Stimulated activated CD8-positive, alpha-beta memory T cell treated with anti-CD3 and anti-CD28 coated beads, Interleukin-7, amount 100 ng/mL, for 48 hours (primary cell): ENCODE measurements around the gene GSN.

Experiments used
- DNase-seq, 2 donors: peaks; one replicate each; pipeline ENCODE4 v3.0.0-alpha.2; 2020; ENCODE audit warnings: low read depth in 1 of 2; ENCODE audit errors: extremely low read depth in 1 of 2

GSN gene

GRCh38 chr9:121267689-121268597, at the start of gene GSN:
TSS of gene GSN (plus strand) at chr9:121268162. CDS start at chr9:121301972, 33,810 bp downstream.
- DNase-seq: peak in 1 of 2 donors; percentile 23

GRCh38 chr9:121218357-121219027, 49.5 kb upstream of the GSN start:
- DNase-seq: no peak

- DNase-seq: no peak
Measured at GRCh38 chr9:121219530-121219929, 48.4 kb upstream of the GSN start.

- no peak for DNase-seq
Measured at GRCh38 chr9:121220996-121221663, 46.8 kb upstream of the GSN start.

- no peak for DNase-seq
Measured at GRCh38 chr9:121221664-121222055, 46.3 kb upstream of the GSN start.

- DNase-seq: no peak
Measured at GRCh38 chr9:121222524-121223171, 45.3 kb upstream of the GSN start.

- no peak for DNase-seq
Measured at GRCh38 chr9:121225240-121225639, 42.7 kb upstream of the GSN start.

GRCh38 chr9:121226175-121226574, 41.8 kb upstream of the GSN start:
- DNase-seq: no peak

- DNase-seq: no peak
Measured at GRCh38 chr9:121227862-121228261, 40.1 kb upstream of the GSN start.

- DNase-seq: no peak
Measured at GRCh38 chr9:121230256-121230655, 37.7 kb upstream of the GSN start.

- no peak for DNase-seq
Measured at GRCh38 chr9:121232251-121232650, 35.7 kb upstream of the GSN start.

- DNase-seq: no peak
Measured at GRCh38 chr9:121233906-121234831, 33.8 kb upstream of the GSN start.

- DNase-seq: no peak
Measured at GRCh38 chr9:121234832-121235161, 33.2 kb upstream of the GSN start.

- DNase-seq: no peak
Measured at GRCh38 chr9:121235512-121235911, 32.5 kb upstream of the GSN start.

GRCh38 chr9:121237916-121238315, 30.0 kb upstream of the GSN start:
- DNase-seq: no peak

- no peak for DNase-seq
Measured at GRCh38 chr9:121239071-121239470, 28.9 kb upstream of the GSN start.

- no peak for DNase-seq
Measured at GRCh38 chr9:121239851-121240250, 28.1 kb upstream of the GSN start.

GRCh38 chr9:121240472-121241135, 27.4 kb upstream of the GSN start:
- no peak for DNase-seq

- no peak for DNase-seq
Measured at GRCh38 chr9:121242219-121242958, 25.6 kb upstream of the GSN start.
